GM23338 (cell line): ENCODE data around the gene PLEKHG2. TPM values are rescaled to one million over a fixed set of nuclear protein-coding genes. Genes with fewer than 3 reads are reported as not detected.

Experiments used
- ATAC-seq: fragments of 200-7000 bp; cut with Tn5 transposase; 3 replicates; pipeline ENCODE4 v1.9.1; 2020
- DNase-seq: peaks from one replicate; pipeline ENCODE4 v3.0.0-alpha.2; 2015; ENCODE audit warnings: low spot score
- H2AFZ ChIP-seq: fragments of 200-600 bp; sonication (generic); 2 replicates; pipeline ENCODE4 v1.8.0; 2016; ENCODE audit warnings: antibody characterized with exemption, mild to moderate bottlenecking, moderate library complexity
- H3F3A ChIP-seq: fragments of 200-600 bp; sonication (generic); replicated peaks from 2 replicates; pipeline ENCODE4 v1.8.0; 2017; ENCODE audit warnings: antibody characterized with exemption, mixed run types, low read depth
- H3K27ac ChIP-seq: fragments of 200-600 bp; sonication (generic); 2 replicates; pipeline ENCODE4 v1.6.1; 2016; ENCODE audit warnings: low read depth
- H3K27me3 ChIP-seq: fragments of 200-600 bp; sonication (generic); 2 replicates; pipeline ENCODE4 v1.8.0; 2016; ENCODE audit warnings: mild to moderate bottlenecking, mixed run types, moderate library complexity; ENCODE audit not compliant: insufficient read depth
- H3K36me3 ChIP-seq: fragments of 200-600 bp; sonication (generic); 2 replicates; pipeline ENCODE4 v1.8.0; 2016; ENCODE audit warnings: mild to moderate bottlenecking; ENCODE audit not compliant: insufficient read depth
- H3K4me1 ChIP-seq: fragments of 200-600 bp; sonication (generic); 2 replicates; pipeline ENCODE4 v1.8.0; 2016; ENCODE audit warnings: mild to moderate bottlenecking, moderate library complexity; ENCODE audit not compliant: insufficient read depth
- H3K4me2 ChIP-seq: fragments of 200-600 bp; sonication (generic); 2 replicates; pipeline ENCODE4 v1.7.1; 2017; ENCODE audit warnings: mixed run types
- H3K4me3 ChIP-seq: fragments of 200-600 bp; sonication (generic); 2 replicates; pipeline ENCODE4 v1.6.1; 2016; ENCODE audit warnings: mixed run types
- H3K79me2 ChIP-seq: fragments of 200-600 bp; sonication (generic); replicated peaks from 2 replicates; pipeline ENCODE4 v1.8.0; 2017; ENCODE audit warnings: mild to moderate bottlenecking; ENCODE audit not compliant: insufficient read depth
- H3K9me2 ChIP-seq: fragments of 200-600 bp; sonication (generic); 2 replicates; pipeline ENCODE4 v1.8.0; 2017; ENCODE audit not compliant: insufficient read depth
- H4K20me1 ChIP-seq: fragments of 200-600 bp; sonication (generic); replicated peaks from 2 replicates; pipeline ENCODE4 v1.8.0; 2017; ENCODE audit warnings: mild to moderate bottlenecking; ENCODE audit not compliant: insufficient read depth
- H3K27ac Mint-ChIP-seq: 2 replicates; pipeline ENCODE4 v1.8.0; 2020; ENCODE audit warnings: inconsistent platforms, mild to moderate bottlenecking, moderate library complexity, mixed read lengths
- H3K27me3 Mint-ChIP-seq: 3 replicates; pipeline ENCODE4 v1.8.0; 2022; ENCODE audit warnings: low read depth, mild to moderate bottlenecking, moderate library complexity, mixed read lengths, inconsistent platforms; ENCODE audit not compliant: insufficient read depth, poor library complexity
- H3K36me3 Mint-ChIP-seq: 3 replicates; pipeline ENCODE4 v1.8.0; 2021; ENCODE audit warnings: low read depth, mild to moderate bottlenecking, inconsistent platforms, moderate library complexity, mixed read lengths
- H3K4me1 Mint-ChIP-seq: 3 replicates; pipeline ENCODE4 v1.8.0; 2020; ENCODE audit warnings: mild to moderate bottlenecking, inconsistent platforms, mixed read lengths
- H3K4me3 Mint-ChIP-seq: 3 replicates; pipeline ENCODE4 v1.8.0; 2021; ENCODE audit warnings: moderate library complexity, mild to moderate bottlenecking, inconsistent platforms, mixed read lengths
- H3K9me3 Mint-ChIP-seq: 3 replicates; pipeline ENCODE4 v1.8.0; 2020; ENCODE audit warnings: moderate library complexity, mild to moderate bottlenecking, inconsistent platforms, mixed read lengths
- CREB1 ChIP-seq: fragments of 250-450 bp; sonication (Bioruptor Pico); IDR thresholded peaks from 2 replicates; pipeline ENCODE4 v1.5.0; 2020; ENCODE audit warnings: low read depth, mild to moderate bottlenecking, moderate library complexity
- CTCF ChIP-seq, 2 experiments: fragments of 200-600 bp in 1 of 2; sonication (generic) in 1 of 2; conservative IDR thresholded peaks; 2 replicates each; pipeline versions ENCODE4 v1.5.1 to v1.6.1; 2016 to 2017; ENCODE audit warnings: antibody characterized with exemption in 2 of 2, low read depth in 2 of 2, mild to moderate bottlenecking in 2 of 2, moderate library complexity in 1 of 2
- ETS1 ChIP-seq: IDR thresholded peaks from 2 replicates; pipeline ENCODE4 v1.6.1; 2016; ENCODE audit warnings: antibody characterized with exemption
- EZH2 ChIP-seq: fragments of 200-600 bp; sonication (generic); IDR thresholded peaks from one replicate; pipeline ENCODE4 v1.8.0; 2017; ENCODE audit warnings: antibody characterized with exemption, mild to moderate bottlenecking, low read depth; ENCODE audit not compliant: unreplicated experiment
- EZH2phosphoT487 ChIP-seq: fragments of 200-600 bp; sonication (generic); IDR thresholded peaks from one replicate; pipeline ENCODE4 v1.8.1; 2018; ENCODE audit warnings: antibody characterized with exemption; ENCODE audit not compliant: unreplicated experiment
- JUNB ChIP-seq: IDR thresholded peaks from one replicate; pipeline ENCODE4 v1.6.1; 2016; ENCODE audit warnings: antibody characterized with exemption; ENCODE audit not compliant: unreplicated experiment
- NANOG ChIP-seq: IDR thresholded peaks from 2 replicates; pipeline ENCODE4 v1.6.1; 2016; ENCODE audit warnings: antibody characterized with exemption, borderline replicate concordance
- POLR2AphosphoS5 ChIP-seq: IDR thresholded peaks from 2 replicates; pipeline ENCODE4 v1.6.1; 2016; ENCODE audit warnings: antibody characterized with exemption, low read depth
- REST ChIP-seq: IDR thresholded peaks from one replicate; pipeline ENCODE4 v1.6.1; 2018; ENCODE audit warnings: antibody characterized with exemption; ENCODE audit not compliant: unreplicated experiment
- STAT1 ChIP-seq: IDR thresholded peaks from one replicate; pipeline ENCODE4 v1.6.1; 2016; ENCODE audit warnings: antibody characterized with exemption; ENCODE audit not compliant: unreplicated experiment
- ZNF114 ChIP-seq: fragments of 250-450 bp; sonication (Bioruptor Pico); IDR thresholded peaks from 2 replicates; pipeline ENCODE4 v1.5.0; 2020; ENCODE audit warnings: mild to moderate bottlenecking, moderate library complexity
- ZNF331 ChIP-seq: fragments of 250-450 bp; sonication (Bioruptor Pico); IDR thresholded peaks from 2 replicates; pipeline ENCODE4 v1.5.0; 2020; ENCODE audit warnings: low read depth, mild to moderate bottlenecking, moderate library complexity
- ZNF462 ChIP-seq: fragments of 250-450 bp; sonication (Bioruptor Pico); IDR thresholded peaks from 2 replicates; pipeline ENCODE4 v1.5.0; 2020; ENCODE audit warnings: mild to moderate bottlenecking, moderate library complexity
- polyA plus RNA-seq: library from polyadenylated mRNA; unstranded; fragments of >200 nt; fragmentation: Nextera tagmentation; extraction: Ambion mirVana; gene quantifications from 2 replicates; pipeline ENCODE4 v1.2.1, GENCODE V29; 2016
- total RNA-seq: library from RNA; depleted of rRNA; stranded (reverse); fragments of >200 nt; shearing (Covaris generic); gene quantifications from 2 replicates; pipeline ENCODE4 v1.2.3, GENCODE V29; 2014

Gene PLEKHG2
- total and polyA plus RNA-seq, 2 experiments from 2014 or later = 15.5 to 41.3 TPM

GRCh38 chr19:39390751-39391437 is 21.6 kb upstream of the PLEKHG2 start, which contains the start of the genes MED29 and PAF1:
Gene MED29, plus strand, starts transcription at chr19:39391378. Its CDS starts 45 bp downstream, at chr19:39391423.
Gene PAF1, minus strand, starts transcription at chr19:39391106. Its CDS starts 242 bp downstream, at chr19:39390864.
- Mint-ChIP-seq H3K36me3 (peaks cover 68% of the 10 kb centered on the region), H3K4me3 (peak within 1 kb of the TSS; percentile 97), H3K4me1 (peaks cover 13% of the 10 kb centered on the region), H3K27me3 (peaks cover 21% of the 10 kb centered on the region), H3K9me3 (peaks cover 3% of the 10 kb centered on the region; the same call in 1 of the 3 replicates), H3K27ac (peak within 1 kb of the TSS; percentile 100)
- H4K20me1 ChIP-seq = peaks cover 13% of the 10 kb centered on the region; the same call in 1 of the 2 replicates
- ATAC-seq (peak; percentile 95), DNase-seq (peak; percentile 100)
- TF ChIP-seq ETS1 (peak; percentile 88), CREB1 (CRISPR knock-in tag) (peak; percentile 89), ZNF114 (CRISPR knock-in tag) (no peak), REST (no peak), EZH2 (no peak), CTCF (conservative IDR thresholded peaks at IDR 0.05; ENCODE audit: low read depth in 2 of 2) (peak; percentile 12 to 41; a peak in 1 of 4 replicates), STAT1 (no peak), JUNB (no peak), ZNF462 (CRISPR knock-in tag) (no peak), NANOG (no peak), EZH2phosphoT487 (no peak), ZNF331 (CRISPR knock-in tag) (no peak), POLR2AphosphoS5 (peak; percentile 93)
- H3K36me3 ChIP-seq = 0 out of 2 replicates have a peak, but pooled peaks cover 7% of the 10 kb centered on the region
- H3K4me3 ChIP-seq = peak within 1 kb of the TSS; percentile 81
- peak within 1 kb of the TSS; percentile 88 for H3K4me2 ChIP-seq
- H2AFZ ChIP-seq = peak within 1 kb of the TSS; percentile 73; the same call in 1 of the 2 replicates
- no peaks in the 10 kb centered on the region for H3K9me2 ChIP-seq
- H3K79me2 ChIP-seq = peaks cover 13% of the 10 kb centered on the region
- H3K27ac ChIP-seq = peak within 1 kb of the TSS; percentile 97
- no peaks in the 10 kb centered on the region for H3K27me3 ChIP-seq
- peaks cover 20% of the 10 kb centered on the region; the same call in 1 of the 2 replicates for H3F3A ChIP-seq
- H3K4me1 ChIP-seq = peaks cover 6% of the 10 kb centered on the region
